Activated CD8-positive, alpha-beta memory T cell treated with anti-CD3 and anti-CD28 coated beads, Interleukin-2, amount 50 U/mL, for 4 hours (primary cell): ENCODE data around the gene WDR1.
"Not testable (repeated sequence)": the region's sequence is repeated elsewhere in the genome, so short reads cannot be mapped to it uniquely, and the experiment has no call there.

ENCODE experiments used
- DNase-seq: peaks from one replicate; pipeline ENCODE4 v3.0.0-alpha.2; 2020

The WDR1 gene

DNA sequence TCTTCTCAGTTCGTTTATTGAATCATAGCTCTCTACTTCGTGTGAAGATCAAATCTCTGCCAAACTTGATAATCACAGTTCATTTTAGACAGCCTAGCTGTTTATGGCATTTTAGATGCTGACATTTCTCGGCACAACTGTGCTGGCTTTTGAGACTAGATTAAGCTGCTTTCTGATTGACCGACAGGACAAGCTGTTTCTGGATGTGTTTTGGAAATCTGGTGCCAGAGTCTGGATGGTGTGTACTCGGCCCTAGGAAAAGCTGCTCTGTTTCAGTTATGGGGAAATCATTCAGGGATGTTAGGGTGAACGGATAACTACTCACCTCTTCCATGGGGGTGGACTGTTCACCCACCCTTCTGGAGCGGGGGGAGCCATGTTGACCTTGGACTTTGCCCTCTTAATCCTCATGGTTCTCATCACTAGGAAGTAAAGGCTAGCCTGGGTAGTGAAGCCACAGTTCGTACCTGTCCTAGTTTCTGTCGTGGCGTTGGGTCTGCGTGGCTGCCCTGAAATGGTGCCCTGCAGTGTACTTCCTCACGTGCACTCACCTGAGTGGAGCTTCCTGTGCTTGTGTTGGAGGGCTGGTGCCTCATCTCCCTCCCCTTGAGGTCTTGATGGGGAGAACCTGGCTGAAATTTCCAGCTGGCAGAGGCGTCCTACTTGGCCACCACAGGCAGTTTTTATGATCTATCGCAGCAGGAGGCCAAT is 13.7 kb upstream of the WDR1 start:
- DNase-seq = no peak

- DNase-seq = no peak
Observed at GRCh38 chr4:10129196-10130177, 12.9 kb upstream of the WDR1 start.

DNA sequence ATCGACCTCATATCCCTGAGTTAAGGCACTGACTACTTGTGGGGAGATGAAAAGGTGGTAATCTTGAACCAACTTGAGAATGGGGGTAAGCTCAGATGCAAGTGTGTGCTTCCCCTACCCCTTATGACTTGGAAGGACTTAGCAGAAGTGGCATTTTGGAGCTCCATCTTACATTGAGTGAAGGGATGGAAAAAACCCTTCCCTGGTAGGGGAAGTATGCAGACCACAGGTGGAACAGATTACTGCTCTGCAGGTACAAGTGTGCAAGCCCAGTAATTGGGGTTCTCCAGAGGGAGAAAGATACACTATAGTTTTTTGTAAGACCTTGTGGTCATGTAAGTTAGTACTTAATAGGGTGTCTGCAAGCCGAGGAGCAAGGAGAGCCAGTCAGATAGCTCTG is 12.2 kb upstream of the WDR1 start:
- no peak for DNase-seq

- DNase-seq = not testable (repeated sequence)
Observed at GRCh38 chr4:10127531-10127930, 10.9 kb upstream of the WDR1 start.

- no peak for DNase-seq
Observed at GRCh38 chr4:10124167-10124930, 7.8 kb upstream of the WDR1 start.

GRCh38 chr4:10123227-10124101 is 6.9 kb upstream of the WDR1 start:
- no peak for DNase-seq

DNA sequence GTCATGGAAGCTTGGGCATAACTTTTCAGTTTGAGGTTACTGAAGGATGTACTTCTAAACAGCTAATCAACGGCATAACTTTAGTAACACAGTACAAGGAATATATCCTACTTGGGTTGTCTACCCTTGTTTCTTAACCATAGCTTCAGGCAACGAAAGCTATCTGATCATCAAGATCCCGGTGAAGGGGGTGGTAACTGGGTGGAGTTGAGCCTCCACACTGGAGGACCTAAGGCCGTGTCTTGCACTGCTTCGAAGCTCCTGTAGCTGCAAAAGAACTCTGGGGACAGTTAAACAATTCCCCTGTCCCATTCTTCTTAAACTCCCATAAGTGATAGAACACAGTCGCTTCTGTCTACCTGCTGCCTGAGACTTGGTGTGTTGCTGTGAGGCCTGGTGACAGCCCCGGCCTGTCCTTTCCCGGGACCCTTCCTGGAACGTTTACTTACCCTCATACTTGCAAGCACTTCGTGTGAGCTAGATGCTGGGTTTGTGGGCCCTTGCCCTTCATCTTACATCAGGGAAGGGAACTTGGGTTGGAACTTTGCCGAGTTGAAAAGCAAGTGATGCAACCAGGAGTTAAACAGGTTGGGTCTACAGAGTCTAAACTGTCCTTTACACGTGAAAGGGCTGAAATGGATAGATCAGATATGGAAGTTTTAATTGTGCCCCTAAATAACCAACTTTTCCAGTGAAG is 5.8 kb upstream of the WDR1 start:
- no peak for DNase-seq

GRCh38 chr4:10121568-10122208 is 5.1 kb upstream of the WDR1 start:
- no peak for DNase-seq

GRCh38 chr4:10120943-10121567 is 4.5 kb upstream of the WDR1 start:
- DNase-seq = no peak

DNA sequence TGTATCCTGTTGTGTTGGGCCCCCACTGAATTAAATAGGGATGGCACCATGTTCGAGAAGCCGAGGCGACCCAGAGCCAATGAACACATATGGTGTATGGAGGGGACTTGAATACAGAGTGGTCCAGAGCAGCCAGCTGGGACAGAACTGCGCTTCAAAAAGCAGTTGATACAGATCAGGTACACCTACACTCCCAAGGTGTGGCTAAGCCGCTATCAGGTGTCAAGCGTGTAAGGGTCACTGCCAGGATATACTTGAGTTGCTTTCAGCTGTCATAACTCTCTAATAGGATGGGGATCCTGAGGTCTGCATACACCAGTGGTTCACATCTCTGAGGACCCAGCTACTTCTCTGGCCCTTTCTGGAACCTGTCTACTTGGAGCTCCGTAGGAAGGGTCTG is 3.2 kb upstream of the WDR1 start:
- no peak for DNase-seq

GRCh38 chr4:10119278-10119677 is 2.7 kb upstream of the WDR1 start:
- DNase-seq = no peak

- DNase-seq = no peak
Observed at GRCh38 chr4:10118048-10119004, 1.7 kb upstream of the WDR1 start.

GRCh38 chr4:10117359-10118047 is 904 bp upstream of the WDR1 start:
- peak; percentile 47 for DNase-seq

DNA sequence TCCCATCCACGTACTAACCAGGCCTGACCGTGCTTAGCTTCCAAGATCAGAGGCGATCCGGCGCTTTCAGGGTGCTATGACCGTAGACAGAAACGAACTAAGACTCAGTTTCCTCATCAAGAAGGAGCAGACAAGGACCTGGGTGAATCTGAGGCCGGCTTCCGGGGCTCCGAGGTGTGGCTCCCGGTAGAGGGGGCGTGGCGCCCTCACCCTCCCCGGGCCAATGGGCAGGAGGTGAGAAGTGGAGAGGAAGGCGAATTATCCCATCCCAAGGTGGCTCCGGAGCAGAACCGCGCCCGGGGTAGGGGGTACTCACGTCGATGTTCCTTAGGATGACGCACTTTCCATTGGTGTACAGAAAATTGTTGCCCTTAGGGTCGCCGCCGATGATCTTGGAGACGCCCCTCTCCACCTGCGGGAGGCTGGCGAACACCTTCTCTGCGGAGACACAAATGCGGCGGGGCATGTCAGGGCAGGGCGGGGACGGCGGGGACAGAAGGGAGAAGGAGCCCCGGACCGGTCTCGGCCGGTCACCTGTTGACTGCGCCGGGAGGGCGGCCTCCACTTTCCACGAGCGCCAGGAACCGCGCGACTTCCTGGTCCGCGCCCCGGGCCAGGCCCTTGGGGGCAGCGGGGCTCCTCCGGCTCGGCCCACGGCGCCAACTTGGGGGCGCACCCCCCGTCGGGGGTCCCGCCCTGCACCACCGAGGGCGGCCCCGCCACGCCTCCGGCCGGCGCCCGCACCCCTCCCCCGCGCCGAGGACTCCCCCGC is 616 bp downstream of the WDR1 start:
- DNase-seq = peak; percentile 71

DNA sequence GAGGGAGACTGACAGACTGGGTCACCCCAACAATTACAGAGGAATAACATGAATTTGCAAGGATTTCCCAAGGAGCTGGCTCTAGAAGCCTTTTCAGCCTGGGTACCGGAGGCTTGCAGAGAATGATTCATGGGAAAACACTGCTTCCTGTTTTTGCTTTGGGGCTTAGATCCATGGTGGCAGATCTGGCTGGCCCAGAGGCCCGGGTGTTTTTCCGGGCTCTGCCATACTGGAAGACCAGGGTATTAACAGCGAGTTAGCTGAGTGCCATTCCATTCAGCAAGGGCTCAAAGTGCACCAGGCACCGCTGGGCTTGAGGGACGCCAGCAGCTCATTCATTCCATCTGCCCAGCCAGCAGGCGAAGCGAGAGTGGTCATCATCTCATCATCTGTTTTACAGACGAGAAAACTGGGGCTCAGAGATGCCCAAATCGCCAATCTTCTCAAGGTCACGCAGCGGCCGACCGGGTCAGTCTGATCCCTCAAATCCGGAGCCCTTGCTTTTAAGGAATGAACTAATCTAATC is 1.3 kb downstream of the WDR1 start:
- DNase-seq = no peak

- no peak for DNase-seq
Observed at GRCh38 chr4:10114607-10115006, 2.0 kb downstream of the WDR1 start.

DNA sequence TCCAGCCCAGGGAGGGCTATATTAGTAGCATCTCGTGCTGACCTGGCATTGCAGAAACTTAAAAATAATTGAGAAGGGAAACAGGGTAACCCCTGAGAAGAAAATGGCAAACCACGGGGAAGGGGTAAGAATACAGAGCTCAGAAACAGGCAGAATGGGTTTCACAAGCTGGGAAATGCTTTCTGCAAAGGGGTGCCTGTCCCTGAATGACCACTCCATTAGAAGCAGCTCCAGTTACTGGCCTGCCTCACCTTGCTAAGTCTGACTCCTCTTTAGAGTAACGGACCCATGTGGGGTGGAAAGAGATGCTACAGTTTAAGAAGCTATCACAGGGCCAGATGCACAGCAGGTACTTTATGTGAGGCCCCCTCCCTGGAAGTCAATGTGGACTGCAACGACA is 2.5 kb downstream of the WDR1 start:
- no peak for DNase-seq
